HAP-1 (cell line): ENCODE data around the gene MED27.
"Not testable (repeated sequence)": the region's sequence is repeated elsewhere in the genome, so short reads cannot be mapped to it uniquely, and the experiment has no call there.

Experiments used
- DNase-seq, 2 experiments: peaks; one replicate each; pipeline ENCODE4 v3.0.0-alpha.2; 2016 to 2020; ENCODE audit warnings: low spot score in 2 of 2
- H3K27me3 ChIP-seq: fragments of 250-450 bp; sonication (Bioruptor Pico); 2 replicates; pipeline ENCODE4 v1.5.1; 2020; ENCODE audit warnings: low read depth, mild to moderate bottlenecking, moderate library complexity
- H3K36me3 ChIP-seq: fragments of 250-450 bp; sonication (Bioruptor Pico); replicated peaks from 2 replicates; pipeline ENCODE4 v1.5.1; 2020; ENCODE audit warnings: mild to moderate bottlenecking
- H3K4me1 ChIP-seq: fragments of 250-450 bp; sonication (Bioruptor Pico); 2 replicates; pipeline ENCODE4 v1.5.1; 2020; ENCODE audit warnings: mild to moderate bottlenecking
- H3K4me3 ChIP-seq: fragments of 250-450 bp; sonication (Bioruptor Pico); 2 replicates; pipeline ENCODE4 v1.5.1; 2020; ENCODE audit warnings: mild to moderate bottlenecking, moderate library complexity
- H3K9me3 ChIP-seq: fragments of 250-450 bp; sonication (Bioruptor Pico); 2 replicates; pipeline ENCODE4 v1.5.1; 2020; ENCODE audit warnings: mild to moderate bottlenecking, moderate library complexity
- in situ Hi-C: fragments of 300-500 bp; cut with MboI; formaldehyde crosslinking; loops from 3 replicates; pipeline ENCODE4 v1.14.3; 2020; ENCODE audit warnings: low sequenced_read_pairs, inconsistent platforms, mixed read lengths

Gene MED27

DNA sequence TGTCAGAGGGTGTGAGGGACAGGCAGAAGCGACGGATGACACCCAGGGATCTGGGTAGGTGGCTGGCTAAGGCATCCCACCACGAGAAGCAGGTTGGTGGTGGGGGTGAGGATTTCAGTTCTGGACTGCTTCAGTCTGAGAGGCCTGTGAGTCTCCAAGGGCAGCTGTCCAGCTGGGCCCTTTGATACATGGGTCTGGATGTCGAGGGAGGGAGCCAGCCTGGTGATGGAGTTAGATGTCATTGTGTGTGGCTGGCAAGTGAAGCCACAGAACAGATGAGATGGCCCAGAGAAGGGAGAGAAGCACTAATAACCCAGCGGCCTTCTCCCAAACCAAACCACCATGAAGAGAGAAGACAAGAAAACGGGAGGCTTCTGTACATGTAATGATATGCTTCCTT, 11.1 kb downstream of the MED27 start:
- no peak for DNase-seq
- no peak overlapping the region for H3K4me3 ChIP-seq
- no peaks in the 10 kb centered on the region; the same call in none of the 2 replicates for H3K36me3 ChIP-seq
- no peaks in the 10 kb centered on the region for H3K4me1 ChIP-seq
- no peaks in the 10 kb centered on the region for H3K27me3 ChIP-seq
- in situ Hi-C loops: no loop called here
- no peaks in the 10 kb centered on the region for H3K9me3 ChIP-seq

- Histone ChIP-seq H3K4me1 (no peaks in the 10 kb centered on the region), H3K9me3 (no peaks in the 10 kb centered on the region), H3K36me3 (no peaks in the 10 kb centered on the region; the same call in none of the 2 replicates), H3K27me3 (no peaks in the 10 kb centered on the region), H3K4me3 (no peak overlapping the region)
- no peak for DNase-seq
- in situ Hi-C loops: no loop called here
Measured at GRCh38 chr9:132066511-132066910, 13.2 kb downstream of the MED27 start.

DNA sequence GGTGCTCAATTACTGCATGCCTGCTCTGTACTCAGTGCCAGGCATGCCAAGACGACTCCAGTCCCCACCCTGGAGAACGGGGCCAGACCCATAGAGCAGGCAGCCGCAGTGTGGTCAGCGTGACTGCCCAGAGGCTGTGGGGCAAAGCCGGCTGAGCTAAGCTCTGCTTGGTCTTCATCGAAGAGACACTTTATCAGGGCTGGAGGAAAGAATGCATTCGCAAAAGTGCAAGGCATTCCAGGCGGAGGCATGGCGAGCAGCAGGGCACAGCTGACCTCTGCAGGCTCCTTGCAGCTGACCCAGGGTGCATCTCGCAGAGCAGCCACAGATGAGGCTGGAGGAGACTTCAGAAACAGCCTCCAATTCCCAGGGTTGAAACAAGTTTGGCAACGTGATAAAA, 13.6 kb downstream of the MED27 start:
- Histone ChIP-seq H3K27me3 (no peaks in the 10 kb centered on the region), H3K36me3 (no peaks in the 10 kb centered on the region; the same call in none of the 2 replicates), H3K9me3 (no peaks in the 10 kb centered on the region), H3K4me3 (no peak overlapping the region), H3K4me1 (no peaks in the 10 kb centered on the region)
- no peak for DNase-seq
- in situ Hi-C loops: no loop called here

- Histone ChIP-seq H3K4me1 (no peaks in the 10 kb centered on the region), H3K36me3 (no peaks in the 10 kb centered on the region; the same call in 1 of the 2 replicates), H3K27me3 (no peaks in the 10 kb centered on the region), H3K4me3 (no peak overlapping the region), H3K9me3 (peaks cover 5% of the 10 kb centered on the region; the same call in 1 of the 2 replicates)
- no peak for DNase-seq
- in situ Hi-C loops: no loop called here
Measured at GRCh38 chr9:132063281-132063680, 16.4 kb downstream of the MED27 start.

GRCh38 chr9:132062806-132063205, 16.9 kb downstream of the MED27 start:
- no peaks in the 10 kb centered on the region; the same call in 1 of the 2 replicates for H3K36me3 ChIP-seq
- in situ Hi-C loops: no loop called here
- DNase-seq: no peak
- H3K4me1 ChIP-seq: no peaks in the 10 kb centered on the region
- peaks cover 5% of the 10 kb centered on the region; the same call in 1 of the 2 replicates for H3K9me3 ChIP-seq
- no peak overlapping the region for H3K4me3 ChIP-seq
- H3K27me3 ChIP-seq: no peaks in the 10 kb centered on the region

- no peak for DNase-seq
- in situ Hi-C loops: no loop called here
- H3K4me1 ChIP-seq: no peaks in the 10 kb centered on the region
- H3K36me3 ChIP-seq: no peaks in the 10 kb centered on the region; the same call in 1 of the 2 replicates
- H3K4me3 ChIP-seq: no peak overlapping the region
- no peaks in the 10 kb centered on the region for H3K27me3 ChIP-seq
- peaks cover 5% of the 10 kb centered on the region; the same call in 1 of the 2 replicates for H3K9me3 ChIP-seq
Measured at GRCh38 chr9:132061526-132061925, 18.1 kb downstream of the MED27 start.

- in situ Hi-C loops: no loop called here
- Histone ChIP-seq H3K36me3 (no peaks in the 10 kb centered on the region), H3K9me3 (peaks cover 5% of the 10 kb centered on the region; the same call in 1 of the 2 replicates), H3K27me3 (no peaks in the 10 kb centered on the region), H3K4me3 (no peak overlapping the region), H3K4me1 (no peaks in the 10 kb centered on the region)
- DNase-seq: no peak
Measured at GRCh38 chr9:132059361-132059760, 20.3 kb downstream of the MED27 start.

GRCh38 chr9:132058226-132058625, 21.4 kb downstream of the MED27 start:
- in situ Hi-C loops, H3K9me3 ChIP-seq, H3K4me3 ChIP-seq, DNase-seq, H3K36me3 ChIP-seq, H3K4me1 ChIP-seq, H3K27me3 ChIP-seq: not testable (repeated sequence)

DNA sequence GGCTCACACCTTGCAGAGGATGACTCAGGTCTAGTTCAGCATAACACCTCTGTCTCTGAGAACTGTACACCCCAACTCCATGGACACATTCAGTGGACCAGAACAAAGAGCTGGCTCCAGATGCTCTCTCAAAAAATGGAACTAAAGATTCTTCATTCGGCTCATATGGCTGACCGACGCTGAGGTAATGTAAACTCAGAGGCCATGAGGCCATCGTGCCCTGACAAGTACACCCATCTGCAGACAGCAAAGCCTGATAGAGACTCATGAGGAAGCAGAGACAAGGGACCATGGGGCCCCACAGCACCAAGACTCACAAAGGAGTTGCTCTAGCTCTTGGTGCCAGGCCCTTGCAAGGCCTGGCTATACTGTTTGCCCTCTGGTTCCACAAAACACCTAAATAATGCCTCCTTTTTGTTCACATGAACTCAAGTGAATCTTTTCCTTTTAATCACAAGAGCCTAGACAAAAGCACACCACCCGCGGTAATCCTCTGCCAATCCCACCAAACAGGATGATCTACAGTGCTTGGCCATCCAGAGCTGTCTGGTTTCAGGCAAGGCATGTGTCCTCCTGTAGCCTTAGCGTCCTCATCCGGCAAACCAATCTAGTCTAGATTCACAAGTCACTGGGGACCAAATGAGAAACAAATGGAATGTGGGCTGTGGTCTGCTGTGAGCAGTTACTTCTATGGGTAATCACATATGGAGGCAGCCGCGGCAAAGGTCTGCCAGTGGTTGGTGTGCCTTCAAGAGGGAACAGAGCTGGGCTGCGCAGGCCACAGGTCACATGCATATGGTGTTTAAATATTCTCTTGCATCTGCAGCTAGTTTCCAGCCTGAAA, 22.7 kb downstream of the MED27 start:
- no peaks in the 10 kb centered on the region for H3K36me3 ChIP-seq
- in situ Hi-C loops: no loop called here
- H3K27me3 ChIP-seq: no peaks in the 10 kb centered on the region
- no peak for DNase-seq
- H3K9me3 ChIP-seq: peaks cover 5% of the 10 kb centered on the region; the same call in 1 of the 2 replicates
- no peaks in the 10 kb centered on the region for H3K4me1 ChIP-seq
- H3K4me3 ChIP-seq: no peak overlapping the region

GRCh38 chr9:132055756-132056155, 23.9 kb downstream of the MED27 start:
- Histone ChIP-seq H3K9me3 (peaks cover 5% of the 10 kb centered on the region; the same call in 1 of the 2 replicates), H3K27me3 (no peaks in the 10 kb centered on the region), H3K36me3 (no peaks in the 10 kb centered on the region), H3K4me1 (no peaks in the 10 kb centered on the region), H3K4me3 (no peak overlapping the region)
- in situ Hi-C loops: no loop called here
- DNase-seq: no peak

- H3K9me3 ChIP-seq: peaks cover 5% of the 10 kb centered on the region; the same call in 1 of the 2 replicates
- no peaks in the 10 kb centered on the region for H3K4me1 ChIP-seq
- no peaks in the 10 kb centered on the region for H3K27me3 ChIP-seq
- H3K36me3 ChIP-seq: no peaks in the 10 kb centered on the region
- no peak for DNase-seq
- H3K4me3 ChIP-seq: no peak overlapping the region
- in situ Hi-C loops: no loop called here
Measured at GRCh38 chr9:132054024-132054423, 25.6 kb downstream of the MED27 start.

DNA sequence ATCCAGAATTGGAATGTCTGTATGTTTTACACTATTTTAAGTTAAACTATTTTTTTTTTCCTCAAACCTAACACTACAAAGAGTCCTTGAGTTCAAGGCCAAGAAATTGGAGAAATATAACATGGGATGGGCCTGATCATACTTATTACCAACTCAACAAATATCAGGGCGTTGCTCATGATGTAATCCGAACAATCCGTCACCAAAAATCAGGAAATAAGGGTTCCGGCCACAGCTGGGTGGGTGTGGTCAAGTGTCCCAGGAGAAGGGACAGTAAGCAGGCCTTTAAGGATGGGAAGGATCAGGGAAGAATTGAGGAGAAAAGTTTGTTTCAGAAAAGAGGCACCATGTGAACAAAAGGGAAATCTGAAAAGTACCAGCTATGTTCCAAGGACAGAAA, 29.8 kb downstream of the MED27 start:
- in situ Hi-C loops: no loop called here

GRCh38 chr9:132049323-132049882, 30.3 kb downstream of the MED27 start:
- DNase-seq: no peak
- H3K9me3 ChIP-seq: no peaks in the 10 kb centered on the region
- H3K27me3 ChIP-seq: no peaks in the 10 kb centered on the region
- in situ Hi-C loops: no loop called here
- H3K4me1 ChIP-seq: no peaks in the 10 kb centered on the region
- H3K4me3 ChIP-seq: no peak overlapping the region
- H3K36me3 ChIP-seq: no peaks in the 10 kb centered on the region

More for the DNA sequence above, 29.8 kb downstream of the MED27 start:
- H3K4me1 ChIP-seq: no peaks in the 10 kb centered on the region
- no peak for DNase-seq
- no peak overlapping the region for H3K4me3 ChIP-seq
- H3K27me3 ChIP-seq: no peaks in the 10 kb centered on the region
- H3K9me3 ChIP-seq: no peaks in the 10 kb centered on the region
- H3K36me3 ChIP-seq: no peaks in the 10 kb centered on the region

DNA sequence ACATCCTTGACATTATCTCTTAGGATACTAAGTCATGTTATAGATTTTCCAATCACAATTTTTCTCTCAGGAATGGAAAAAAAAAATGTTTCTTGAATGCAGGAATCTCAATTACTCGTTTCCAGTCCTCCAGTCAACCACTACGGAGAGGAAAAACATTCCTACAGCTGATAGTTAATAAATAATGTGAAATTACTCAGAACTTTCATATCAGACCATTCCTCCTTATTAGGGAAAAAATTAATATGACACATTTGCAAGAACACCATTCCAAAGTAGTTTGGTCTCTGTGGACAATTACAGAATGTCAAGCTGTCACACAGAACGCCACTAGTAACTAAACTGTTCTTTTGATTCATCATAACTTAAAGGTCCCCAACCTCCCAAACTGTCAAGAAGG, 31.5 kb downstream of the MED27 start:
- H3K27me3 ChIP-seq: no peaks in the 10 kb centered on the region
- H3K4me3 ChIP-seq: no peak overlapping the region
- no peaks in the 10 kb centered on the region for H3K9me3 ChIP-seq
- in situ Hi-C loops: no loop called here
- no peak for DNase-seq
- H3K4me1 ChIP-seq: no peaks in the 10 kb centered on the region
- H3K36me3 ChIP-seq: no peaks in the 10 kb centered on the region
